Measurements from ENCODE around the gene CCNY.
"Not testable (repeated sequence)": the region's sequence is repeated elsewhere in the genome, so short reads cannot be mapped to it uniquely, and the experiment has no call there.

Gene CCNY

GRCh38 chr10:35406003-35406630 lies 69.8 kb downstream of the CCNY start:
- not testable (repeated sequence) for DNase-seq (ENCODE audit: low spot score)

DNA sequence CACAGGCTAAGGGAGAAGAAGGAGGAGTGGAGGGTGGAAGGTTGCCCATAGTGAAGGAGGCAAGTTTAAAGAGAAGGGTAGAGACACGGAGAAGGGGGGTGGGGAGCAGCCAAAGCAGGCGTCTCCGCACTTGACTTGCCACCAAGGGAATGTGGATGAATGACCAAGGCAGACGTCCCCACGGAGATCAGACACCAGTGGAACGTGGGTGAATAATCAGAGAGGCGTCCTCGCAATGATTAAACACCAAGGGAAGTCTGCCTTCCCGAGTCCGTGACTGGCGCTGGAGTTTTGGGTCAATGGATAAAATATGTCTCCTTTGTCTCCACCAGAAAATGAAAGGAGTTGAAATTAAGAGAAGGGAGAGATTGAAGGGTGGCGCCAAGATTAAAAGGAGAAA lies 71.4 kb downstream of the CCNY start:
- not testable (repeated sequence) for DNase-seq (ENCODE audit: low spot score)

- DNase-seq (ENCODE audit: low spot score): no peak
Measured at GRCh38 chr10:35409094-35409582, 72.8 kb downstream of the CCNY start.

- DNase-seq (ENCODE audit: low spot score): no peak
Measured at GRCh38 chr10:35409808-35410207, 73.5 kb downstream of the CCNY start.

- DNase-seq (ENCODE audit: low spot score): no peak
Measured at GRCh38 chr10:35412003-35412723, 75.9 kb downstream of the CCNY start.

DNA sequence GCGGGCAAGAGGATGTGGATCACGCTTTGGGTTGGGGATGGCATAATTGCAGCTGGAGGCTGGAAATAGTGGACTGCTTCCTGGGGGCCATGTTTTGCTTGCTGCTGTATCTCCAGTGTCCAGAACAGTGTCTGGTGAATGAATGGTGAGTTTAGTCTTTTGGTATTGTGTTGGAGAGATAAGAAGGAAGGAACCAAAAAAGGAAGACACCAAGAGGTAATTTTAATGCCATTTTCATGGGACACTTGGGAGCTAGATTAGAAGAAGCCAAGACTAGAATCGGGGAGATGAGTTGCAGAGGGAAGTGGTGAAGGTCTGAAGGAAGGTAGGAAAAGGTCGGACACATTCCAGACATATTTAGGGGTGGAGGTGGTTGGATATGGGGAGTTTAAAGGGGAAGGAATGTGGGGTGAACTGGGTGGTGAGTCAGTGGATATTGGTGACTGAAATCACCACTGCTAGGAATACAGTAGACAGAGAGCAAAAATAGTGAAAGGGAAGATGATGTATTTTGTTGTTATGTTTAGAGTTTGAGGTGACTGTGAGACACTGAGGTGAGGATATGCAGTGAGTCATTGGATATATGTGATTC lies 76.7 kb downstream of the CCNY start:
- DNase-seq (ENCODE audit: low spot score): no peak

GRCh38 chr10:35413985-35414861 lies 77.9 kb downstream of the CCNY start:
- no peak for DNase-seq (ENCODE audit: low spot score)

- no peak for DNase-seq (ENCODE audit: low spot score)
Measured at GRCh38 chr10:35415505-35415904, 79.2 kb downstream of the CCNY start.

DNA sequence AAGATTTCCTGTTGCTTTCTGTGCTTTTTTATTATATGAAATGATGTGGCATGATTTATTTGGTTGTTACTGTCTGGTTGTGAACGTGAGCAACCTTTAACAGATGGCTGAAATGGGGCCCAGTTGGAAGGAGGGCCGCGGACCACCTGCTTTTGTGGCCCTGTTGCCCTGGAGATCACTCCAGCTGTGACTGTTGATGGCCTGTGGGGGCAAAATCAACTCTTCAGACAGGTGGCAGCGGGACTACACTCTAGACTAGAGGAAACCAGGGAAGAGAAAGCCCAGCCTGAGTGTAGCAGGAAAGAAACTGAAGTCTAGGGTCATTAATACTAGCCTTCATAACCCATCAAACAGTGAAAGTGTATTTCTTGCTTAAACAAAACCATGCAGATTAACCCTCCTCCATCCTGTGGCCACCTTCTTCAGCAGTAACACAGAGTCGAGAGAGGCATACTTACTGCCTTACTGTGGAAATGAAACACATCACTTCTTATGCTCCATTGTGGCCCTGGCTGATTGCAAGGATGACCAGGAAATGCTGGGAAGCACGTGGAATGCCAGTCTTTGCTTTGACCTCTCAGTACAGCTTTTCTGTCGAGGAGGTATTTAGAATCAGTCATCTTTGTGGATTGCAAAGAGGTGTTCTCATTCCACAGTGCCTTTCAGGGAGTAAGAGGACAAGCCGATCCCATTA lies 80.5 kb downstream of the CCNY start:
- DNase-seq (ENCODE audit: low spot score): no peak

DNA sequence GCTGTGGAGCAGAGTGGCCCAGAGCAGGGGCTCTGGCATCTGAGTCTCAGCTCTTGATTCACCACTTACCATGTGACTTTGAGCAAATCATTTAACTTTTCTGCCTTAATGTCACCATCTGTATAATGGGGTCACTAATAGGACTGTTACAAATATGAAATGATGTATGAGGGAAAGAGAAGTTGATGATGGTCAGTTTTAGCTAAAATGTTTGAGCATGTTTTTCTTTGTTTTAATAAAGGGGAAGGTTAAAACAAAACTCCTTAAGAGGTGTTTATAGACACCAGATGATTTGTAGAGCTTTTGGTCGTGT lies 81.0 kb downstream of the CCNY start:
- DNase-seq (ENCODE audit: low spot score): no peak

DNA sequence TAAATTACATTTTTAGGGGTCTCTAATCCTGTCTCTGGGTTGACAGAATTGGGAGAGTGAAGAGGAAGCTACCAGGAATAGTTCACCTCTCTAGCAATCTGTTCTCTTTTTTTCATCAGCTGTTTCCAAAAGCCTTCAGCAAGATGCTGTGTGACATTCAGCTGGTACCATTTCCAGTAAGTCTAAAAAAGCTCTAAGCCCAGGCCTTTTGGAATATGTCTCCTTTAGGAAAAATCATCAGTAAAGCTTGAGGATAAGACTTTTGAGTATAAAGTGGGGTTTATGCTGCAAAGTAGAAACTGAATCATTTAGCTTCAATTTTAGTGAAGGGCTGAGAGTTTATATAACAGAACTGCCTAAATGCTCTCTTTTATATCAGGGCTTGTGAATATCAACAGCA lies 81.5 kb downstream of the CCNY start:
- no peak for DNase-seq (ENCODE audit: low spot score)

GRCh38 chr10:35418580-35418979 lies 82.3 kb downstream of the CCNY start:
- DNase-seq (ENCODE audit: low spot score): not testable (repeated sequence)

GRCh38 chr10:35420044-35420443 lies 83.7 kb downstream of the CCNY start:
- DNase-seq (ENCODE audit: low spot score): no peak

DNA sequence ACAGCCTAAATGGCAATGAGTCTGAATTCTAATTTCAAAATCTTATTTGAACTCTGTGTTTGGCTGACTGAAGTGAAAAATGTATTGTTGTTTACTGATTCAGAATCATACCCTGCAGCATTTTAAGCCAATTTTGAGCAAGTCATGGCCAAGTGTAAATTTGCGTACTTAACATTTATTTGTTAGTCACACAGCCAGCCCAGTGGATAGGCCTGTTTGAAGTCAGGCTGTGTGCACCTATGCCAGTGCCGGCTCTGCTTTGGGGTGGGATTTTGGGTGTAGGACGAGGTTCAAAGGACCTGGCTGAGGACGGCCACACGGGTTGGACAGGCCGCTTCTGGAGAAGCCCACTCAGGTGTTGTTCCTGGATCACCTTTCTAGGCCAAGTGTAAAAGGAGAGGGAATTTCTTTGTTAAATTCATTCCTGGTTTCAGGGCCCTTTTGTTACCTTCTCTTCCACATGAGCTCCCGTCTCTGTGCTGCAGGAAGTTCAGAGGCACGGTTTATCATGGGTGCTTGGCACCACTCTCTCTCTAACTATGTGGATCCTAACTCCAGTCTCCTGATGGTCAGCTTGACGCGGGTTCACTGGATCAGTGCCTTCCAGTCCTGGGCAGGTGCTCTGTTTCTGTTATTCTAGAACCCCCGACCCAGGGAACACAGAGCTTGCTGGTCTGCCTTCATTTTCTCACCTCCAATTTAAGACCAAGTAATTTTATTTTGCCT lies 84.7 kb downstream of the CCNY start:
- DNase-seq (ENCODE audit: low spot score): no peak

- DNase-seq (ENCODE audit: low spot score): no peak
Measured at GRCh38 chr10:35421553-35422178, 85.4 kb downstream of the CCNY start.

GRCh38 chr10:35422228-35422627 lies 85.9 kb downstream of the CCNY start:
- DNase-seq (ENCODE audit: low spot score): no peak

- DNase-seq (ENCODE audit: low spot score): no peak
Measured at GRCh38 chr10:35423505-35424306, 87.4 kb downstream of the CCNY start.

- DNase-seq (ENCODE audit: low spot score): no peak
Measured at GRCh38 chr10:35424680-35425285, 88.5 kb downstream of the CCNY start.

GRCh38 chr10:35425595-35425994 lies 89.3 kb downstream of the CCNY start:
- DNase-seq (ENCODE audit: low spot score): no peak
